ENCODE results near the gene CSNK2B. TPM values are rescaled to one million over a fixed set of nuclear protein-coding genes. Genes with fewer than 3 reads are reported as not detected.

Gene CSNK2B
- total and polyA plus RNA-seq, 10 of the 15 experiments (the other 5 are each of a cell fraction or from before 2014, with no cell fraction given): 56.3 to 405 (median 286) TPM

DNA sequence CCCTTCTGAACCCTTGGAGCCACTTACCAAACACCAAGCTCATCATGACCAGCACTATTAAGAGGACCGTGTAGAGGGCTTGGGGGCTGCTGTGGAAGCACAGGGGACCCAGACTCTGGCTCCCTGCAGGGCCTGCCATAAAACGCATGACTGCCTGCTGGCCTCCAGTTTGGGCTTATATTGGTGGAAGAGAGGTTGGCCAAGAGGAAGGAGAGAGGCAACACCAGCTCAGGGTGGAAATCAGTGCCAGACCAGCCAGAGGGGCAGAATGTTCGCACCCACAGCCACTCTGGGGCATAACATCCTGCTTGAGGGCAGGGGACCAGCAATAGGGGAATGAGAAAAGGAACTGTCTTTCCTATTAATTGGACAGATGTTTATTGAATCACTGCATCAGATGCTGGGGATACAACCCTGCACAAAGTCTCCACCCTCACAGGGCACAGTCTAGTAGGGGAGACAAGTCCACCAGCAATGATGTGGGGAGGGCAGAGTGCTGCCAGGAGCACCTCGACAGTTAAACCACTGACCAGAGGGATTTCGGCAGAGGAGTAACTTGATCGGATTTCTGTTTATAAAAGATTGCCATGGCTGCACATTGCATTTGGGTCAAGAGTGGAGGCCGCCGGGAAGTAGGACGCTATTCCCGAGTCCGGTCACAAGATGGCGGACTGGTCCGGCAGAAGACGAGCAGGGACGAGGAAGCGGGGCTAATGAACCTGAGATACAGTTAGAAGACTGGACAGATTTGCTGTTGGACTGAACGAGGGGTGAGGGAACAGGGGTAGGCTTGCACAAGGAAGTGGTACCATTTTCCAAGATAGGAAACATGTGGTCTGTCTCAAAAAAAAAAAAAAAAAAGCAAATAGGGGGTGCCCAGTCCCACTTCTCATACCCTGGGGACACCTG is 14.6 kb downstream of the CSNK2B start, which contains the start of gene LY6G5C (continued):
- TF ChIP-seq, protein P1, sequence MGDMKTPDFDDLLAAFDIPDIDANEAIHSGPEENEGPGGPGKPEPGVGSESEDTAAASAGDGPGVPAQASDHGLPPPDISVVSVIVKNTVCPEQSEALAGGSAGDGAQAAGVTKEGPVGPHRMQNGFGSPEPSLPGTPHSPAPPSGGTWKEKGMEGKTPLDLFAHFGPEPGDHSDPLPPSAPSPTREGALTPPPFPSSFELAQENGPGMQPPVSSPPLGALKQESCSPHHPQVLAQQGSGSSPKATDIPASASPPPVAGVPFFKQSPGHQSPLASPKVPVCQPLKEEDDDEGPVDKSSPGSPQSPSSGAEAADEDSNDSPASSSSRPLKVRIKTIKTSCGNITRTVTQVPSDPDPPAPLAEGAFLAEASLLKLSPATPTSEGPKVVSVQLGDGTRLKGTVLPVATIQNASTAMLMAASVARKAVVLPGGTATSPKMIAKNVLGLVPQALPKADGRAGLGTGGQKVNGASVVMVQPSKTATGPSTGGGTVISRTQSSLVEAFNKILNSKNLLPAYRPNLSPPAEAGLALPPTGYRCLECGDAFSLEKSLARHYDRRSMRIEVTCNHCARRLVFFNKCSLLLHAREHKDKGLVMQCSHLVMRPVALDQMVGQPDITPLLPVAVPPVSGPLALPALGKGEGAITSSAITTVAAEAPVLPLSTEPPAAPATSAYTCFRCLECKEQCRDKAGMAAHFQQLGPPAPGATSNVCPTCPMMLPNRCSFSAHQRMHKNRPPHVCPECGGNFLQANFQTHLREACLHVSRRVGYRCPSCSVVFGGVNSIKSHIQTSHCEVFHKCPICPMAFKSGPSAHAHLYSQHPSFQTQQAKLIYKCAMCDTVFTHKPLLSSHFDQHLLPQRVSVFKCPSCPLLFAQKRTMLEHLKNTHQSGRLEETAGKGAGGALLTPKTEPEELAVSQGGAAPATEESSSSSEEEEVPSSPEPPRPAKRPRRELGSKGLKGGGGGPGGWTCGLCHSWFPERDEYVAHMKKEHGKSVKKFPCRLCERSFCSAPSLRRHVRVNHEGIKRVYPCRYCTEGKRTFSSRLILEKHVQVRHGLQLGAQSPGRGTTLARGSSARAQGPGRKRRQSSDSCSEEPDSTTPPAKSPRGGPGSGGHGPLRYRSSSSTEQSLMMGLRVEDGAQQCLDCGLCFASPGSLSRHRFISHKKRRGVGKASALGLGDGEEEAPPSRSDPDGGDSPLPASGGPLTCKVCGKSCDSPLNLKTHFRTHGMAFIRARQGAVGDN (IDR thresholded peaks at IDR 0.05): no peak
- TF ChIP-seq KLF5 (IDR thresholded peaks at IDR 0.05; ENCODE audit: partially characterized antibody): no peak
- no peak for TF ChIP-seq NR2C2 (IDR thresholded peaks at IDR 0.05; ENCODE audit: borderline replicate concordance, control insufficient read depth, insufficient read length, low read depth)
- TF ChIP-seq, protein P2, sequence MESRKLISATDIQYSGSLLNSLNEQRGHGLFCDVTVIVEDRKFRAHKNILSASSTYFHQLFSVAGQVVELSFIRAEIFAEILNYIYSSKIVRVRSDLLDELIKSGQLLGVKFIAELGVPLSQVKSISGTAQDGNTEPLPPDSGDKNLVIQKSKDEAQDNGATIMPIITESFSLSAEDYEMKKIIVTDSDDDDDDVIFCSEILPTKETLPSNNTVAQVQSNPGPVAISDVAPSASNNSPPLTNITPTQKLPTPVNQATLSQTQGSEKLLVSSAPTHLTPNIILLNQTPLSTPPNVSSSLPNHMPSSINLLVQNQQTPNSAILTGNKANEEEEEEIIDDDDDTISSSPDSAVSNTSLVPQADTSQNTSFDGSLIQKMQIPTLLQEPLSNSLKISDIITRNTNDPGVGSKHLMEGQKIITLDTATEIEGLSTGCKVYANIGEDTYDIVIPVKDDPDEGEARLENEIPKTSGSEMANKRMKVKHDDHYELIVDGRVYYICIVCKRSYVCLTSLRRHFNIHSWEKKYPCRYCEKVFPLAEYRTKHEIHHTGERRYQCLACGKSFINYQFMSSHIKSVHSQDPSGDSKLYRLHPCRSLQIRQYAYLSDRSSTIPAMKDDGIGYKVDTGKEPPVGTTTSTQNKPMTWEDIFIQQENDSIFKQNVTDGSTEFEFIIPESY (IDR thresholded peaks at IDR 0.05): no peak
- TF ChIP-seq NRF1 (conservative IDR thresholded peaks at IDR 0.05; ENCODE audit: low read depth, low read length): 0 out of 2 replicates have a peak, but pooled peaks have one; percentile 7
- TF ChIP-seq, protein P3, sequence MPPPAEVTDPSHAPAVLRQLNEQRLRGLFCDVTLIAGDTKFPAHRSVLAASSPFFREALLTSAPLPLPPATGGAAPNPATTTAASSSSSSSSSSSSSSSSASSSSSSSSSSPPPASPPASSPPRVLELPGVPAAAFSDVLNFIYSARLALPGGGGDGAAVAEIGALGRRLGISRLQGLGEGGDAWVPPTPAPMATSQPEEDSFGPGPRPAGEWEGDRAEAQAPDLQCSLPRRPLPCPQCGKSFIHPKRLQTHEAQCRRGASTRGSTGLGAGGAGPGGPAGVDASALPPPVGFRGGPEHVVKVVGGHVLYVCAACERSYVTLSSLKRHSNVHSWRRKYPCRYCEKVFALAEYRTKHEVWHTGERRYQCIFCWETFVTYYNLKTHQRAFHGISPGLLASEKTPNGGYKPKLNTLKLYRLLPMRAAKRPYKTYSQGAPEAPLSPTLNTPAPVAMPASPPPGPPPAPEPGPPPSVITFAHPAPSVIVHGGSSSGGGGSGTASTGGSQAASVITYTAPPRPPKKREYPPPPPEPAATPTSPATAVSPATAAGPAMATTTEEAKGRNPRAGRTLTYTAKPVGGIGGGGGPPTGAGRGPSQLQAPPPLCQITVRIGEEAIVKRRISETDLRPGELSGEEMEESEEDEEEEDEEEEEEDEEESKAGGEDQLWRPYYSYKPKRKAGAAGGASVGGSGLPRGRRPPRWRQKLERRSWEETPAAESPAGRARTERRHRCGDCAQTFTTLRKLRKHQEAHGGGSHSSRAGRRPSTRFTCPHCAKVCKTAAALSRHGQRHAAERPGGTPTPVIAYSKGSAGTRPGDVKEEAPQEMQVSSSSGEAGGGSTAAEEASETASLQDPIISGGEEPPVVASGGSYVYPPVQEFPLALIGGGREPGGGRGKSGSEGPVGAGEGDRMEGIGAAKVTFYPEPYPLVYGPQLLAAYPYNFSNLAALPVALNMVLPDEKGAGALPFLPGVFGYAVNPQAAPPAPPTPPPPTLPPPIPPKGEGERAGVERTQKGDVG (CRISPR knock-in tag; IDR thresholded peaks at IDR 0.05): no peak
- TF ChIP-seq, protein P4, sequence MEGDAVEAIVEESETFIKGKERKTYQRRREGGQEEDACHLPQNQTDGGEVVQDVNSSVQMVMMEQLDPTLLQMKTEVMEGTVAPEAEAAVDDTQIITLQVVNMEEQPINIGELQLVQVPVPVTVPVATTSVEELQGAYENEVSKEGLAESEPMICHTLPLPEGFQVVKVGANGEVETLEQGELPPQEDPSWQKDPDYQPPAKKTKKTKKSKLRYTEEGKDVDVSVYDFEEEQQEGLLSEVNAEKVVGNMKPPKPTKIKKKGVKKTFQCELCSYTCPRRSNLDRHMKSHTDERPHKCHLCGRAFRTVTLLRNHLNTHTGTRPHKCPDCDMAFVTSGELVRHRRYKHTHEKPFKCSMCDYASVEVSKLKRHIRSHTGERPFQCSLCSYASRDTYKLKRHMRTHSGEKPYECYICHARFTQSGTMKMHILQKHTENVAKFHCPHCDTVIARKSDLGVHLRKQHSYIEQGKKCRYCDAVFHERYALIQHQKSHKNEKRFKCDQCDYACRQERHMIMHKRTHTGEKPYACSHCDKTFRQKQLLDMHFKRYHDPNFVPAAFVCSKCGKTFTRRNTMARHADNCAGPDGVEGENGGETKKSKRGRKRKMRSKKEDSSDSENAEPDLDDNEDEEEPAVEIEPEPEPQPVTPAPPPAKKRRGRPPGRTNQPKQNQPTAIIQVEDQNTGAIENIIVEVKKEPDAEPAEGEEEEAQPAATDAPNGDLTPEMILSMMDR (IDR thresholded peaks at IDR 0.05 in 2 of 3, conservative IDR thresholded peaks at IDR 0.05 in 1 of 3; ENCODE audit: control insufficient read depth in 2 of 3, extremely low read depth in 1 of 3, insufficient read depth in 1 of 3, low read depth in 3 of 3, low read length in 3 of 3): peak; percentile 74 to 91 (median 75); a peak in 5 of 6 replicates
- TF ChIP-seq, protein P5, sequence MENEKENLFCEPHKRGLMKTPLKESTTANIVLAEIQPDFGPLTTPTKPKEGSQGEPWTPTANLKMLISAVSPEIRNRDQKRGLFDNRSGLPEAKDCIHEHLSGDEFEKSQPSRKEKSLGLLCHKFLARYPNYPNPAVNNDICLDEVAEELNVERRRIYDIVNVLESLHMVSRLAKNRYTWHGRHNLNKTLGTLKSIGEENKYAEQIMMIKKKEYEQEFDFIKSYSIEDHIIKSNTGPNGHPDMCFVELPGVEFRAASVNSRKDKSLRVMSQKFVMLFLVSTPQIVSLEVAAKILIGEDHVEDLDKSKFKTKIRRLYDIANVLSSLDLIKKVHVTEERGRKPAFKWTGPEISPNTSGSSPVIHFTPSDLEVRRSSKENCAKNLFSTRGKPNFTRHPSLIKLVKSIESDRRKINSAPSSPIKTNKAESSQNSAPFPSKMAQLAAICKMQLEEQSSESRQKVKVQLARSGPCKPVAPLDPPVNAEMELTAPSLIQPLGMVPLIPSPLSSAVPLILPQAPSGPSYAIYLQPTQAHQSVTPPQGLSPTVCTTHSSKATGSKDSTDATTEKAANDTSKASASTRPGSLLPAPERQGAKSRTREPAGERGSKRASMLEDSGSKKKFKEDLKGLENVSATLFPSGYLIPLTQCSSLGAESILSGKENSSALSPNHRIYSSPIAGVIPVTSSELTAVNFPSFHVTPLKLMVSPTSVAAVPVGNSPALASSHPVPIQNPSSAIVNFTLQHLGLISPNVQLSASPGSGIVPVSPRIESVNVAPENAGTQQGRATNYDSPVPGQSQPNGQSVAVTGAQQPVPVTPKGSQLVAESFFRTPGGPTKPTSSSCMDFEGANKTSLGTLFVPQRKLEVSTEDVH (IDR thresholded peaks at IDR 0.05; ENCODE audit: low read depth, partially characterized antibody): no peak
- no peak for TF ChIP-seq CEBPB (IDR thresholded peaks at IDR 0.05; ENCODE audit: borderline replicate concordance in 1 of 2, low read depth in 2 of 2, low read length in 2 of 2)
- TF ChIP-seq CREB1 (IDR thresholded peaks at IDR 0.05; ENCODE audit: low read depth): no peak
- no peak for TF ChIP-seq CHD4 (IDR thresholded peaks at IDR 0.05)
- TF ChIP-seq YY1 (IDR thresholded peaks at IDR 0.05; ENCODE audit: low read depth, low read length): peak; percentile 88
- no peak for TF ChIP-seq ZBED1 (IDR thresholded peaks at IDR 0.05; ENCODE audit: borderline replicate concordance)
